HFF-Myc (cell line): ENCODE measurements around the gene LRRC10.

Source experiments
- DNase-seq: peaks from one replicate; pipeline ENCODE4 v3.0.0-alpha.2; 2011; ENCODE audit warnings: low read depth; ENCODE audit errors: extremely low read depth
- H3K4me3 ChIP-seq: replicated peaks from 2 replicates; pipeline ENCODE4 v1.5.1; 2011; ENCODE audit warnings: low read depth, mild to moderate bottlenecking, control low read depth, low read length
- TF ChIP-seq, protein P1 (sequence below): IDR thresholded peaks from 2 replicates; pipeline ENCODE4 v1.5.1; 2012; ENCODE audit warnings: mild to moderate bottlenecking, low read depth, low read length, control low read depth; ENCODE audit errors: missing control alignments

LRRC10 gene

GRCh38 chr12:69585189-69586062 lies 25.3 kb downstream of the LRRC10 start, which contains the start of gene CCT2:
TSS of gene CCT2 (plus strand) at chr12:69585459. CDS start at chr12:69585522, 63 bp downstream.
- TF ChIP-seq, protein P1, sequence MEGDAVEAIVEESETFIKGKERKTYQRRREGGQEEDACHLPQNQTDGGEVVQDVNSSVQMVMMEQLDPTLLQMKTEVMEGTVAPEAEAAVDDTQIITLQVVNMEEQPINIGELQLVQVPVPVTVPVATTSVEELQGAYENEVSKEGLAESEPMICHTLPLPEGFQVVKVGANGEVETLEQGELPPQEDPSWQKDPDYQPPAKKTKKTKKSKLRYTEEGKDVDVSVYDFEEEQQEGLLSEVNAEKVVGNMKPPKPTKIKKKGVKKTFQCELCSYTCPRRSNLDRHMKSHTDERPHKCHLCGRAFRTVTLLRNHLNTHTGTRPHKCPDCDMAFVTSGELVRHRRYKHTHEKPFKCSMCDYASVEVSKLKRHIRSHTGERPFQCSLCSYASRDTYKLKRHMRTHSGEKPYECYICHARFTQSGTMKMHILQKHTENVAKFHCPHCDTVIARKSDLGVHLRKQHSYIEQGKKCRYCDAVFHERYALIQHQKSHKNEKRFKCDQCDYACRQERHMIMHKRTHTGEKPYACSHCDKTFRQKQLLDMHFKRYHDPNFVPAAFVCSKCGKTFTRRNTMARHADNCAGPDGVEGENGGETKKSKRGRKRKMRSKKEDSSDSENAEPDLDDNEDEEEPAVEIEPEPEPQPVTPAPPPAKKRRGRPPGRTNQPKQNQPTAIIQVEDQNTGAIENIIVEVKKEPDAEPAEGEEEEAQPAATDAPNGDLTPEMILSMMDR: peak; percentile 14
- peak; percentile 85 for DNase-seq
- H3K4me3 ChIP-seq: peak within 1 kb of the TSS; percentile 66

DNA sequence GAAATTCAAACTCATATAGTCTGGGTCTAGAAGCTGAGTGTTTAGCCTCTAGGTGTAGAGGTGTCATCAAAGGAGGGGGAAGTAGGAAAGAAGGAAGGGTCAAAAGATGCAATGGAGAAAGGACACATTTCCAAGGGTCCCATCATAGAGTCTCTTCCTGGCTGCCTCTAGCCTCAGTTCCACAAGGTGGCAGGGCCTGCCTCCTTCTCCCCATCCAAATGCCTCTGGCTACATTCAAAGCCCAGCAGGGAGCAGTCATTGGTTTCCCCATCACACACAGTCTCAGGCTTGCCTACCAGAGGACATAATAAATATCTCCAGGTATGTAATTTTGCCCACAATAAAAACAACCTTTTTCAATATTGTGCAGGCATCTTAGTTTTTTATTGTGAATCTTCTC lies 27.5 kb downstream of the LRRC10 start:
- TF ChIP-seq, protein P1: peak; percentile 13
- H3K4me3 ChIP-seq: no peak overlapping the region
- DNase-seq: no peak

GRCh38 chr12:69580074-69580473 lies 30.6 kb downstream of the LRRC10 start:
- H3K4me3 ChIP-seq: no peak overlapping the region
- TF ChIP-seq, protein P1: no peak
- no peak for DNase-seq

GRCh38 chr12:69579029-69579428 lies 31.7 kb downstream of the LRRC10 start:
- no peak overlapping the region for H3K4me3 ChIP-seq
- no peak for DNase-seq
- TF ChIP-seq, protein P1: no peak

DNA sequence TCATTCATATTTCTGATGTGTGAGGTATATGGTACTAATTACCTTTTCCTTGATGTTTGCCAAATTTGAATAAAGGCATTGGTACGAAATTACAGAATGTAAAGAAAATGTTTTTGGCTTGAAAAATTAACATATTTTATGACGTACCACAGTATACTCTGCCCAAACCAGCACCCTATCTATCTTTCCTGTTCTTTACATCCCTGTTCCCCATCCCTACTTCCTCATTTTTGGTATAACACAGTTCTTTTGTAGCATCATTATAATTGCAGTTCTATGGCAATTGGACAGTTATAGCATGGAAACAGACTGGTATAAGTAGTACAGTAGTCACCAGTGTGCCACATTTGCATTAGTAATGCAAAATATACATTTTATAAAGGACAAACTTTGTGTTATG lies 32.4 kb downstream of the LRRC10 start:
- TF ChIP-seq, protein P1: no peak
- no peak overlapping the region for H3K4me3 ChIP-seq
- DNase-seq: no peak

DNA sequence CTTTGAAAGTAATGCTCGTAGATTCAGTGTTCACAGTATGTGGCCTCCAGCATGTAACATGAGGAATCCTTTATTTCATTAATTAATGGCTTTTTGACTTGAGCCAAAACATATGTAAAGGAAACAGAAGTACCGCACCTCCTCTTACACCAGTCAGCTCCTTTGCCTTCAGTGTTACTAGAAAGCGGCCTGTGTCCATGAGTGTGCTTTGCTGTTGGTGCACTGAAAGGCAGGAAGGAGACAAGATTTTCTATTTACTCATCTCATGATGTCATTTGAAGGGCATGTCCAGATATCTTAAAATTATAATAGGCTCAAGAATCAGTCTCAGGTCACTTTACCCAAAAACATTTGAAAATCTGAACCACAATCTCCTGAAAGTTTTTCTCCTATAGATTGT lies 35.4 kb downstream of the LRRC10 start:
- TF ChIP-seq, protein P1: no peak
- H3K4me3 ChIP-seq: no peak overlapping the region
- no peak for DNase-seq
